SKM-1 (cell line): ENCODE data around the gene ITGB3.

Experiments used
- DNase-seq: peaks from one replicate; lab custom pipeline; 2025; ENCODE audit not compliant: unreplicated experiment; lab: John Stamatoyannopoulos, UW

Gene ITGB3

DNA sequence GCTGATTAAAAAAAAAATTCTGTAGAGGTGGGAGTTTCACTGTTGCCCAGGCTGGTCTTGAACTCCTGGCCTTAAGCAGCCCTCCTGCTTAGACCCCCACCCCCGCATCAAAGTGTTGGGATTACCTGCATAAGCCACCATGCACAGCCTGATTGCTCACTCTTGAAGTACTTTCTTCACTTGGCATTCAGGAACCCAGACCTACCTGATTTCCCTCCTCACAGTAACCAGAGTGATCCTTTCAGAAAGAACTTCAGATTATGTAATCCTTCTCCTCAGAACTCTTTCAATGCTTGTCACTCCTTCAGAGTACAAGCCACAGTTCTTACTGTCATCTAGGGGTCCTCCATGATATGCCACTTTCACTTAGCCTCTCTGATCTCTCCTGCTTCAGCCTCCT is 71.5 kb downstream of the ITGB3 start:
- no peak for DNase-seq

DNA sequence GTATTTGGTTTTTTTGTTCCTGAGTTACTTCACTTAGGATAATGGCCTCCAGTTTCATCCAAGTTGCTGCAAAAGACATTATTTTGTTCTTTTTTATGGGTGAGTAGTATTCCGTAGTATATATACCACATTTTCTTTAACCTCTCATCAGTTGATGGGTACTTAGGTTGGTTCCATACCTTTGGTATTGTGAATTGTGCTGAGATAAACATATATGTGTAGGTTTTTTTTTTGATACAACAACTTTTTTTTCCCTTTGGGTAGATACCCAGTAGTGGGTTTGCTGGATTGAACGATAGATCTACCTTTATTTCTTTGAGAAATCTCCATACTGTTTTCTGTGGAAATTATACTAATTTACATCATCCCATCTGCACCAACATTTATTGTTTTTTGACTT is 76.9 kb downstream of the ITGB3 start:
- no peak for DNase-seq

DNA sequence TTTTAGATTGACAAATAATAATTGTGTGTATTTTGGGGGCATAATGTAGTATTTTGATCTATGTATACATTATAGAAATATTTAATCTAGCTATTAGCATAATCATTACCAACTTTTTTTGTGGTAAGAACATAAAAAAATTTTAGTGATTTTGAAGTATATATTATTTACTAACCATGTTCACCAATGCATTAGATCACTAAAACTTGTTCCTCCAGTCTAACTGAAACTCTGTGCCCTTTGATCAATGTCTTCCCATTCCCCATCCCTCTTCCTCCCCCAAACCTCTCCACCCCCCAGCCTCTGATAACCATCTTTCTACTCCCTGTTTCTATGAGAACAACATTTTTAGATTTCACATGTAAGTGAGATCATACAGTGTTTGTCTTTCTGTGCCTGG is 78.7 kb downstream of the ITGB3 start:
- no peak for DNase-seq

DNA sequence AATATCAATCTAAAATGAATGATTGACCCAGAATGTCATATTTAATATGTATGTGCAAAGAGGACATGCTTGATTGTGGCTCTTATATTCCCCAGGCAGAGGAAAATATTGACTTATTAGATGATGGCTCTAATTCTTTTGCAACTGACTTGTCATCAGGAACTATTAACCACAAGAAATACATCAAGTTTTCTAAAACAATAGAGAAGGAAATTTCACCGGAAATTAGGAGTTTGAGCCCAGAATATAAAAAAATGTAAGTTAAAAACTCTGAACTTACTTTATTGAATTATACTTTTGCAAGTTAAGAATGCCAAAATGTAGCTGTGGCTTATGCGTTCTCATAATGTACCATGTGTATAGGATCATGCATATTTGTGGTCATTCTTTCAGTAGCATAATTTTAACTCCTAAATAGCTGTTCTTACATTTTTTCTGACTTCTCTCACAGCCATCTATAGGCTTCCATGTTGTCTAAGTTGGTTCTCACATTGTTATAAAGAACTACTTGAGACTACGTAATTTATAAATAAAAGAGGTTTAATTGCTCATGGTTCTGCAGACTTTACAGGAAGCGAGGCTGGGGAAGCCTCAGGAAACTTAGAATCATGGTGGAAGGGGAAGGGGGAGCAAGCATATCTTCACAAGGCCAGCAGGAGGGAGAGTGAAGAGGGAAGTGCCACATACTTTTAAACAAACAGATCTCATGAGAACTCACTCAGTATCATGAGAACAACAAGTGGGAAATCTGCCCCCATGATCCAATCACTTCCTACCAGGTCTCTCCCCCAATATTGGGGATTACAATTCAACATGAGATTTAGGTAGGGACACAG is 81.7 kb downstream of the ITGB3 start:
- DNase-seq, result no peak

DNA sequence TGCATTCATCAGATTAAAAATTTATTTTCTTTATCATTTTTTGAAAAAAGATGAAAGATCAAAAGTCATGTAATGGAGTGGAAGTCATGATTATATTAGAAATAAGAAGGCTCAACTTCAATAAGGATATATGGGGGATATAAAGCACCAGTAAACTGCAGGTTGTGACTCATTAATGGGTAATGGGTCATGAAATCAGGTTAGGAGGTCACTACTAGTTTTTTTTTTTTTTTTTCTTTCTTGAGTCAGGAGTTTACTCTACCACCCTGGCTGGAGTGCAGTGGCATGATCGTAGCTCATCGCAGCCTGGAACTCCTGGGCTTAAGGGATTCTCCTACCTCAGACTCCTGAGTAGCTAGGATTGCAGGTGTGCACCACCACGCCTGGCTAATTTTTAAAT is 84.4 kb downstream of the ITGB3 start:
- DNase-seq, result no peak

DNA sequence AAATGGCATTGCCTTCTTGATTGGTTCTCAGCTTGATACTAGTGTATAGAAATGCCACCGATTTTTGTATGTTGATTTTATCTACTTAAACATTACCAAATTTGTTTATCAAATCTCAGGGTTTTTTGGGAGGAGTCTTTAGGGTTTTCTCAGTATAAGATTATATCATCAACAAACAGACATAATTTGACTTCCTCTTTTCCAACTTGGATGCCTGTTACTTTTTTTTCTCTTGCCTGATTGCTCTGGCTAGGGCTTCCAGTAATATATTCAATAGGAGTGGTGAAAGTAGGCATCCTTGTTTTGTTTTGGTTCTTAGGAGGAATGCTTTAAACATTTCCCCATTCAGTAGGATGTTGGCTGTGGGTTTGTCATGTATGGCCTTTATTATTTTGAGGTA is 99.2 kb downstream of the ITGB3 start:
- no peak for DNase-seq

DNA sequence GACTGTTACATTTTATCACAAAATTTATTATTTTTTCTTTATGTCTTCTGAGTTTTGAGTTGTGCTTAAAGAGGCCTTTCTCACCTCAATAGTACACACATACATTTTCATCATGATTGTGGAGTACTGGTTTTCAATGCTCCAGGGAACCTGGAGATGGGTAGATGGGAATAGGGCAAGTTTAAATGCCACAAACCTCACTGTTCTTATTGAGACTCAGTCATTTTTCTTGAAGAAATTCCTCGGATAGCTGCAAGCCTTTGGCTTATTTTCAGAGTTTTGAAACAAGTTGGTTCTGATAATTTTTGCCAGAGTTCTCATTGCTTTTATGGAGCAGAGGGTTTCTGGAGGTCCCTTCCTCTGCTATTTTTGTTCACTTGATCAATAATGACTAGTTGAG is 105.0 kb downstream of the ITGB3 start:
- no peak for DNase-seq
